Neural cell (in vitro differentiated cells): ENCODE results near the gene LAMC2. TPM values are rescaled to one million over a fixed set of nuclear protein-coding genes. Genes with fewer than 3 reads are reported as not detected.

Experiments used
- H2AFZ ChIP-seq: fragments of 200-600, 300-800 bp; sonication (generic), shearing (Covaris generic); 2 replicates; pipeline ENCODE4 v1.6.0; 2014; ENCODE audit warnings: low read depth, mild to moderate bottlenecking, antibody characterized with exemption, low read length, moderate library complexity
- H3F3A ChIP-seq: fragments of 200-600 bp; shearing (Covaris generic); 2 replicates; pipeline ENCODE4 v1.6.1; 2016; ENCODE audit warnings: mild to moderate bottlenecking, moderate library complexity, mixed read lengths, antibody characterized with exemption, low read length; ENCODE audit not compliant: insufficient read depth, poor library complexity, severe bottlenecking
- H3K27ac ChIP-seq: fragments of 200-600, 300-800 bp; sonication (generic), shearing (Covaris generic); 2 replicates; pipeline ENCODE4 v1.5.1; 2014; ENCODE audit warnings: mild to moderate bottlenecking, low read length, moderate library complexity
- H3K27me3 ChIP-seq: fragments of 300-800, 200-600 bp; sonication (generic), shearing (Covaris generic); 2 replicates; pipeline ENCODE4 v1.6.0; 2014; ENCODE audit warnings: mild to moderate bottlenecking, low read depth, low read length, moderate library complexity; ENCODE audit not compliant: insufficient read depth
- H3K36me3 ChIP-seq: fragments of 300-800, 200-600 bp; sonication (generic), shearing (Covaris generic); 2 replicates; pipeline ENCODE4 v1.5.1; 2014; ENCODE audit warnings: mild to moderate bottlenecking, antibody characterized with exemption, low read length, moderate library complexity; ENCODE audit not compliant: insufficient read depth
- H3K4me2 ChIP-seq: fragments of 300-800, 200-600 bp; sonication (generic), shearing (Covaris generic); 2 replicates; pipeline ENCODE4 v1.6.0; 2014; ENCODE audit warnings: mild to moderate bottlenecking, low read length
- H3K4me3 ChIP-seq: fragments of 300-800, 200-600 bp; sonication (generic), shearing (Covaris generic); 2 replicates; pipeline ENCODE4 v1.5.1; 2014; ENCODE audit warnings: mild to moderate bottlenecking, low read length, moderate library complexity
- H3K79me2 ChIP-seq: fragments of 200-600 bp; shearing (Covaris generic); replicated peaks from 2 replicates; pipeline ENCODE4 v1.6.0; 2014; ENCODE audit warnings: mild to moderate bottlenecking, low read length, moderate library complexity; ENCODE audit not compliant: insufficient read depth
- H3K9ac ChIP-seq: fragments of 300-800, 200-600 bp; sonication (generic), shearing (Covaris generic); 2 replicates; pipeline ENCODE4 v1.6.1; 2016; ENCODE audit warnings: mild to moderate bottlenecking, low read length, mixed read lengths
- H3K9me2 ChIP-seq: fragments of 200-600 bp; shearing (Covaris generic); 2 replicates; pipeline ENCODE4 v1.6.1; 2016; ENCODE audit warnings: mild to moderate bottlenecking, low read length, mixed read lengths; ENCODE audit not compliant: insufficient read depth
- H3K9me3 ChIP-seq: fragments of 200-600, 300-800 bp; sonication (generic), shearing (Covaris generic); 2 replicates; pipeline ENCODE4 v1.6.1; 2016; ENCODE audit warnings: mild to moderate bottlenecking, mixed run types, low read length, moderate library complexity, mixed read lengths
- H4K20me1 ChIP-seq: fragments of 200-600 bp; shearing (Covaris generic); 2 replicates; pipeline ENCODE4 v1.6.1; 2016; ENCODE audit warnings: mild to moderate bottlenecking, mixed run types; ENCODE audit not compliant: insufficient read depth
- EP300 ChIP-seq: fragments of 450-650 bp; conservative IDR thresholded peaks from 2 replicates; pipeline ENCODE4 v1.6.1; 2014; ENCODE audit warnings: antibody characterized with exemption, mild to moderate bottlenecking, moderate library complexity; ENCODE audit not compliant: poor library complexity, severe bottlenecking
- EZH2 ChIP-seq: fragments of 200-600, 300-800 bp; shearing (Covaris generic), sonication (generic); IDR thresholded peaks from 2 replicates; pipeline ENCODE4 v1.6.1; 2014; ENCODE audit warnings: antibody characterized with exemption, low read length, borderline replicate concordance, mild to moderate bottlenecking; ENCODE audit not compliant: insufficient read depth, poor library complexity, severe bottlenecking
- MXI1 ChIP-seq: fragments of 450-650 bp; conservative IDR thresholded peaks from 2 replicates; pipeline ENCODE4 v1.6.1; 2014; ENCODE audit warnings: antibody characterized with exemption, mild to moderate bottlenecking; ENCODE audit not compliant: poor library complexity, severe bottlenecking
- POLR2AphosphoS5 ChIP-seq: IDR thresholded peaks from 2 replicates; pipeline ENCODE4 v1.6.1; 2012
- RAD21 ChIP-seq: fragments of 450-650 bp; conservative IDR thresholded peaks from 2 replicates; pipeline ENCODE4 v1.6.1; 2014; ENCODE audit warnings: antibody characterized with exemption, mild to moderate bottlenecking, moderate library complexity
- REST ChIP-seq: IDR thresholded peaks from 2 replicates; pipeline ENCODE4 v1.6.1; 2012; ENCODE audit warnings: borderline replicate concordance
- SMC3 ChIP-seq: fragments of 450-650 bp; conservative IDR thresholded peaks from 2 replicates; pipeline ENCODE4 v1.6.1; 2014; ENCODE audit warnings: antibody characterized with exemption, mild to moderate bottlenecking, moderate library complexity; ENCODE audit not compliant: poor library complexity
- TAF1 ChIP-seq: IDR thresholded peaks from 2 replicates; pipeline ENCODE4 v1.6.1; 2012; ENCODE audit warnings: low read depth
- polyA plus RNA-seq: library from polyadenylated mRNA; depleted of rRNA; stranded (reverse); fragments of >200 nt; gene quantifications from 2 replicates; pipeline ENCODE4 v1.2.3, GENCODE V29; 2014
- TF ChIP-seq, protein P1 (sequence below): fragments of 450-650 bp; IDR thresholded peaks from 2 replicates; pipeline ENCODE4 v1.5.1; 2014; ENCODE audit warnings: antibody characterized with exemption, mild to moderate bottlenecking, moderate library complexity; ENCODE audit not compliant: poor library complexity, severe bottlenecking

The LAMC2 gene
- polyA plus RNA-seq, 1 donor from 2014 or later: 0.67 TPM

- Histone ChIP-seq H3K4me3 (no peak overlapping the region), H3K79me2 (no peaks in the 10 kb centered on the region), H3K27ac (no peak overlapping the region), H3K9ac (no peak overlapping the region), H3K4me2 (no peak overlapping the region), H3K9me3 (no peaks in the 10 kb centered on the region), H4K20me1 (no peaks in the 10 kb centered on the region), H3F3A (no peaks in the 10 kb centered on the region), H3K9me2 (no peaks in the 10 kb centered on the region), H3K27me3 (no peaks in the 10 kb centered on the region), H3K36me3 (peaks cover 26% of the 10 kb centered on the region), H2AFZ (no peak overlapping the region)
- TF ChIP-seq SMC3 (no peak), TAF1 (no peak), MXI1 (no peak)
These were observed 99.7 kb downstream of the LAMC2 start for GRCh38 chr1:183285746-183286145.

GRCh38 chr1:183287191-183287675 lies 101.2 kb downstream of the LAMC2 start:
- no peak overlapping the region for H3K4me2 ChIP-seq
- H4K20me1 ChIP-seq: no peaks in the 10 kb centered on the region
- no peak overlapping the region for H3K4me3 ChIP-seq
- no peaks in the 10 kb centered on the region for H3K9me2 ChIP-seq
- no peaks in the 10 kb centered on the region for H3K27me3 ChIP-seq
- H3K9ac ChIP-seq: no peak overlapping the region
- H2AFZ ChIP-seq: no peak overlapping the region
- no peaks in the 10 kb centered on the region for H3F3A ChIP-seq
- no peaks in the 10 kb centered on the region for H3K9me3 ChIP-seq
- H3K36me3 ChIP-seq: peaks cover 26% of the 10 kb centered on the region
- no peaks in the 10 kb centered on the region for H3K79me2 ChIP-seq
- no peak overlapping the region for H3K27ac ChIP-seq
- TF ChIP-seq REST: no peak
- no peak for TF ChIP-seq SMC3
- no peak for TF ChIP-seq EP300
- TF ChIP-seq TAF1: no peak
- TF ChIP-seq MXI1: no peak
- TF ChIP-seq POLR2AphosphoS5: no peak
- TF ChIP-seq RAD21: no peak
- no peak for TF ChIP-seq EZH2

DNA sequence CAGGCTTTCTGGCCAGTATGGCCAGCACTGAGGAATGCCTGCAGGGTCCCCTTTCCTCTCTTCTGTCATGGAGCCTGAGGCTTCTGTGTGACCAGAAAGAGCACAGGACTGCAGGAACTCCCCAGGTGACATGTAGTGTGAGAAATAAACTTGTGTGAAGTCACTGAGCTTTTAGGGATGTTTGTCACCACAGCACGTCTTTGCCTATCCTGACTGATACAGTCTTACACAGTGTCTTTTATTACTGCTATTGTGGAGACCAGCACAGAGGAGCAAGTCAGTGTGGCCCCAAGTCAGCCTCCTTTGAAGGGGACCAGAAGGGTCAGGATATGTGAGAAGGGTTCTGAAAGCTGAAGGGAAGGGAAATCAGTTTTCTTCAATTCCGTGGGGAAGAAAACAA lies 102.5 kb downstream of the LAMC2 start:
- Histone ChIP-seq H3K36me3 (peaks cover 26% of the 10 kb centered on the region), H3K27ac (no peak overlapping the region), H2AFZ (no peak overlapping the region), H3K9me2 (no peaks in the 10 kb centered on the region), H3K27me3 (no peaks in the 10 kb centered on the region), H3K9me3 (no peaks in the 10 kb centered on the region), H3F3A (no peaks in the 10 kb centered on the region), H3K79me2 (no peaks in the 10 kb centered on the region), H3K9ac (no peak overlapping the region), H3K4me3 (no peak overlapping the region), H3K4me2 (no peak overlapping the region), H4K20me1 (no peaks in the 10 kb centered on the region)
- TF ChIP-seq SMC3 (no peak), POLR2AphosphoS5 (no peak), EZH2 (no peak), REST (no peak), TAF1 (no peak), MXI1 (no peak), EP300 (no peak), RAD21 (no peak)
- TF ChIP-seq, protein P1, sequence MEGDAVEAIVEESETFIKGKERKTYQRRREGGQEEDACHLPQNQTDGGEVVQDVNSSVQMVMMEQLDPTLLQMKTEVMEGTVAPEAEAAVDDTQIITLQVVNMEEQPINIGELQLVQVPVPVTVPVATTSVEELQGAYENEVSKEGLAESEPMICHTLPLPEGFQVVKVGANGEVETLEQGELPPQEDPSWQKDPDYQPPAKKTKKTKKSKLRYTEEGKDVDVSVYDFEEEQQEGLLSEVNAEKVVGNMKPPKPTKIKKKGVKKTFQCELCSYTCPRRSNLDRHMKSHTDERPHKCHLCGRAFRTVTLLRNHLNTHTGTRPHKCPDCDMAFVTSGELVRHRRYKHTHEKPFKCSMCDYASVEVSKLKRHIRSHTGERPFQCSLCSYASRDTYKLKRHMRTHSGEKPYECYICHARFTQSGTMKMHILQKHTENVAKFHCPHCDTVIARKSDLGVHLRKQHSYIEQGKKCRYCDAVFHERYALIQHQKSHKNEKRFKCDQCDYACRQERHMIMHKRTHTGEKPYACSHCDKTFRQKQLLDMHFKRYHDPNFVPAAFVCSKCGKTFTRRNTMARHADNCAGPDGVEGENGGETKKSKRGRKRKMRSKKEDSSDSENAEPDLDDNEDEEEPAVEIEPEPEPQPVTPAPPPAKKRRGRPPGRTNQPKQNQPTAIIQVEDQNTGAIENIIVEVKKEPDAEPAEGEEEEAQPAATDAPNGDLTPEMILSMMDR: no peak
